Esophagus squamous epithelium (tissue), 4 donors: ENCODE data around the gene FGF3.

ENCODE experiments used
- POLR2A ChIP-seq, 4 donors: fragments of 450-650 bp; IDR thresholded peaks; one replicate each; pipeline ENCODE4 v1.6.1; 2017; ENCODE audit warnings: antibody characterized with exemption in 4 of 4, mild to moderate bottlenecking in 4 of 4, moderate library complexity in 3 of 4
- TF ChIP-seq, protein P1 (sequence below), 6 experiments: fragments of 450-650 bp in 4 of 6; fragments of 200-600 bp in 2 of 6; sonication (generic) in 2 of 6; IDR thresholded peaks; one replicate each; pipeline ENCODE4 v1.5.1; 2016 to 2019; ENCODE audit warnings: antibody characterized with exemption in 6 of 6, mild to moderate bottlenecking in 4 of 6, moderate library complexity in 4 of 6

DNA sequence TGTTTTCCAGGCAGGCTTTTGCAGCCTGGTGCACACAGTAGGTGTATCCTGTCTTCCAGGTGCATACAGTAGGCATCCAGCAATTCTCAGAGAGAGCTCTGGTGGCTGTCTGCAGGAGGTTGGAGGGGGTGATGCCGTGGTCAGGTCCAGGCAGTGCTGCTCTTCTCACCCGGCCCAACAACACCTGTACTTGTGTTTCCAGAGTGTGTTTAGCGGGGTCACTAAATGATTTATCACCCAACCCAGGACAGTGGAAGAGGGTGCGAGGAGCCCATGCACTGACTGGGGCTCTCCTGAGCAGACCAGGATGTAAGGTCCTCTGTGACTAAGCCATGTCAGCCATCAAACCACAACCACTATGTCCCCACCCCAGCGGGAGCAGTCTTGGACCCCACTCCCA is 18.6 kb upstream of the FGF3 start:
- TF ChIP-seq, protein P1, sequence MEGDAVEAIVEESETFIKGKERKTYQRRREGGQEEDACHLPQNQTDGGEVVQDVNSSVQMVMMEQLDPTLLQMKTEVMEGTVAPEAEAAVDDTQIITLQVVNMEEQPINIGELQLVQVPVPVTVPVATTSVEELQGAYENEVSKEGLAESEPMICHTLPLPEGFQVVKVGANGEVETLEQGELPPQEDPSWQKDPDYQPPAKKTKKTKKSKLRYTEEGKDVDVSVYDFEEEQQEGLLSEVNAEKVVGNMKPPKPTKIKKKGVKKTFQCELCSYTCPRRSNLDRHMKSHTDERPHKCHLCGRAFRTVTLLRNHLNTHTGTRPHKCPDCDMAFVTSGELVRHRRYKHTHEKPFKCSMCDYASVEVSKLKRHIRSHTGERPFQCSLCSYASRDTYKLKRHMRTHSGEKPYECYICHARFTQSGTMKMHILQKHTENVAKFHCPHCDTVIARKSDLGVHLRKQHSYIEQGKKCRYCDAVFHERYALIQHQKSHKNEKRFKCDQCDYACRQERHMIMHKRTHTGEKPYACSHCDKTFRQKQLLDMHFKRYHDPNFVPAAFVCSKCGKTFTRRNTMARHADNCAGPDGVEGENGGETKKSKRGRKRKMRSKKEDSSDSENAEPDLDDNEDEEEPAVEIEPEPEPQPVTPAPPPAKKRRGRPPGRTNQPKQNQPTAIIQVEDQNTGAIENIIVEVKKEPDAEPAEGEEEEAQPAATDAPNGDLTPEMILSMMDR (IDR thresholded peaks at IDR 0.05): no peak
- TF ChIP-seq POLR2A (IDR thresholded peaks at IDR 0.05): no peak
